ENCODE measurements around the gene GPC3.

GPC3 gene

DNA sequence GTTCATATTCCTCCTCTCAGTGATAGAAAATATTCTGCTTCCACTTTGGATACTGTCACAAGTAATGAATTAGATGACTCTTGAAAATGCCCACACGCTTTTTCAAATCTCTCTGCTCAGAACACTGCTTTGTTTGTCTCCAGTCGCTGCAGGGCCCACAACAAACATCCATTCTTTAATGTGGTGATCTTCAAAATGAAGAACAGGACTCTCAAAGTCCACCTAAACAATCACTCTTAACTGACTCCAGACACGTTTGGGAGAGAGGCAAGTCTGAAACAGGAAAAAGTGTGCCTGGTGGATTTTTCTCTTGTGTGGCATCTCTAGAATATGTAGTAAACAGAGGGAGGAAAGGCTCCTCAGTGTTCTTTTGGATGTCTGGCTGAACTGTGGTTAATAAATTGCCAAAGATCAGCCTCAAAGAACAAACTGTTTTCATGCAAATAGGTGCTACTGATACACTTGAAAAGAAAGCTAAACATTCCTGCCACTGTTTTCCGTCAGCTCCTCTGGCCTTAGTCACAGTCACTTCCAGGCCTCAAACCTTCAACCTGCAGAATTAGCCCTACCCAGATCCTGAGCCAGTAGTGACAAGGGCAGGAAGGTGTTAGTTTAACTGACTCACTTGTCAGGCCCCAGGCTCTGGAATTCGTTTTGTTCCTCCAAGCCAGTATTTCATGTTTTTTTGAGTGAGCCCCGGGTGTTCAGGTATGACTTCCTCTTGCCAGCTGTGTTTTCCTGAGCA lies 310.5 kb downstream of the GPC3 start:
- DNase-seq: no peak

DNA sequence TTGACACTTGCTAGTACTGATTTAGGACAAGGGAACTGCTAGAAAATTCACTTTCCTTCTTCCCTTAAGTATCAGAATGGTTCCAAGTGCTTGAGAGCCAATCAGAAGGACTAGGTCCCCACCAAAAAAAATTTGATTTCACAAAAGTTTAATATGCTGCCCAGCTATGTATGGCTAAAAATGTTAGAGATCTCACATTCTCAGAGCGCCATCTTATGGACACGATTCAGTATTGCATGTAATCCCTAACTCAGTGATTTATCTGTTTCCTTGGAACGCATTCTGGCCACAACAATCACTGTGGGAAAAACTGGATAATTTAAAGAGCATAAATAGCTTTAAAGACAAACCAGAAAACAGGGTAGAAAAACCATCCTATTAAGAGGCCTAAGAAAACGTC lies 315.0 kb downstream of the GPC3 start:
- no peak for DNase-seq

DNA sequence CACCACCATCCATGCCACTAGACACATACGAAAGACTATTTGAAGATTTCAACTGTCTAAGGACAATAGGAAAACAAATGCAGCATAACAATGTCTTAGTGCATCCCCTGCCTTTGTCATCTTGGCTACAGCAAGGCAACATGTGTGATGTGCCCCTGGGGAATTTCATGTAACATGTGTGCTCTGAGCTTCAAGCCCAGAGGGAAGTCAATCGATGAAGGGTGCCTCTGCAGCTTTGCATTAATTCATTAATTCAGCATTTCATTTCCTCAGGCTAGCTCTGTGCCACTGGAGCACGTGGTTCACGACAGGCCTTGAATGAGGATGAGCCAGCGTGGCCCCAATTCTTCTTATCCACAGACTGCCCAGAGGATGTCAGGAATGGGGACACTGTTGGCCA lies 316.2 kb downstream of the GPC3 start:
- no peak for DNase-seq

DNA sequence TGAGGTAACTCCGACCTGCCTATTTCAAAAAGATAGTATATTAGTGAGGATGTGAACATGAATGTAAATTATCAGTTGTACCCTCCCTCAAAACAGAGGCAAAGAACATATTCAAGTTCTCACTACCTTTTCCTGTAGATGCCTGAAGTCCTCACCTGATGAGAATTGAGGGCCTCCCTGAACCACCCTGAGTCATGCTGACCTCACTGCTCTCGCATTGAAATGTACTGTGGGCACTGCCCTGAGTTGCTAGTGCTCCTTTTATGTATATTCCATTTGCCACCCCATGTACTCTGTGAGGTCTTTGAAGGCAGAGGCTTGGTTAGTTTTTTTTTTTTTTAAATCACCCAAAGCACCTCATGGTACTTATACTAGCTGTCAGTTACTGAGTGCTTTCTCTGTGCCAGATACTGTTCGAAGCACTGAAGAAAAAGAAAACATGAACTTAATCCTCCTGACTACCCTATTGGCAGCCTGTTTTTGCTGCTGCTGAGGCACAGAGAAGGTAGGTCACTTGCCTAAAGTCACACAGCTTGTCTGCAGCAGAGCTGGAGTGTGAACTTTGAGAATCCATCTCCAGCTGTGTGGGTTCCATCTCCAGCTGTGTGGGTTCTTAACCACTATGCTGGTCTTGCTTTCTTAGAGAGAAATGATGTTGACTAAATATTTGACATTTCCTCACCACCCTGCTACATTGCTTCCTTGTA lies 317.0 kb downstream of the GPC3 start:
- DNase-seq: no peak

DNA sequence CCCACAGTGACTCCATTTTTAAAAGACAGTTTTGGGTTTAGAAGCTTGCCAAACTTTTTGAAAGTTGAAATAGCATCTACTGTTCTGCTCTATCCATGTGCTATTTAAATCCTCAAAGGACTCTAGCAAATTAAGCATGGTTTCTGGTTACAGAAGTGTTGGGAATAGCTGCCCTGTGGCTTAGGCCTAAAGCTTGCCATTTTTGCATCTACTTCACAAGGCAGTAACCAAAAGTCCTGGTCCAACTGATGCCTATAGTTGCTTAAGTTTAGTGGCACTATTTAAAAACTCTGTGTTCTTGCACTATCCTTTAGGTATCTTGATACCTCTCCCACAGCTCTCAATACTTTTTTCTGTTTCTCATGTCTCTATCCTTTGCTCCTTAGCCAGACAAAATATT lies 319.1 kb downstream of the GPC3 start:
- no peak for DNase-seq

DNA sequence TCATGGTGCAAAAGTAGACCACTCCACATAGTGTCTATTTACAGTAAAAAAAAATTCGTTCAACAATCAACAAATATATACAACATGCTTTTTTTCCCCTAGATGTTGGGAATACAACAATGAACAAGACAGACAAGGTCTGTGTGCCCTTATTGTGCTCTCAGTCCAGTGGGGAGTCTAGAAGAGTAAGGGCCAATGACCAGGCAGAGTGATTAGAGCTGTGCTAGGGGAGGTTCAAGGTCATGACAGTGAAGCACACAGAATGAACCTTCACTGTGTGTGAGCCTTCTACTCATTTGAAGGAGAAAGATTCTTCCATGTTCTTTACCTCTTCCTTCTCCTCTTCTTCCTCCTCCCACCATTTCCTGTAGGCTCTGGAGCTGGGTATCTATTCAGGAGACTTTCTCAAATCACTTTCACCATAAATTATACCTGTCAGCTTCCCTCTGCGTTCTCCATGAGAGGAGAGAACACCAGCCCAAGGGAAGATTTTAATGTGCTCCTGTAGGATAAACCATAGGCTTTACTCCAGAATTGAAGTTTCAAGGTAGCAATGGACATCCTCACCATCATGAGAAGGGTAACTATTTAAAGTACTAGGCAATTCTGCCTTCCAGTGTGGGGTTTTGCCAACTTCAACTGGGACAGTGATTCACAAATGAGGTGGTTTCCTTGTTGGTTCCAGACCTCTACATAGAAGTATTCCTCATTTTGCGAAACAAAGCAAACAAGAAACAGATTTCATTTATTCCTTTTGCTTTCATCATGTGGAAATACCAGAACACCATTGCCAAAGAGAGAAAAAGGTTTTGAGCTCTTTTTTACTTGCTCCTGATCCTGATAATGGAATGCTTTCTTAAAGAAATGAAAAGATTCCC lies 323.2 kb downstream of the GPC3 start:
- DNase-seq: no peak

DNA sequence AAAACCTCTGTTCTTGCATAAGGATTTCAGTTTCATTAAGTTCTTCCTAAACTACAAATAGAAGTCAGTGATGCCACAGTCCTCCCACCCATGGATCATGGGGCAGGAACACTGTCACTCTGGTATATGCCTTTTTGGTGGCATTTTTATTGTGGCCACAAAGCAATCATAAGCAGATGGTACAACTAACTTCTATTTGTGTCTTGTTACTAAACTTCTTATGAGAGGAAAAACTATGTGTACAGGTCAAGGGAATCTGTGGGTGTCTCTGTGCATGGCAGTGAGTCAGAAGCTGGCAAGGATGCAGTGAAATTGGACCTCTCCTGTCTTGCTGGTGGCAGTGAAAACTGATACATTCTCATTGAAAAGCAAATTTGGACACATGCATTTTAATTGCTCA lies 325.1 kb downstream of the GPC3 start:
- DNase-seq: no peak

DNA sequence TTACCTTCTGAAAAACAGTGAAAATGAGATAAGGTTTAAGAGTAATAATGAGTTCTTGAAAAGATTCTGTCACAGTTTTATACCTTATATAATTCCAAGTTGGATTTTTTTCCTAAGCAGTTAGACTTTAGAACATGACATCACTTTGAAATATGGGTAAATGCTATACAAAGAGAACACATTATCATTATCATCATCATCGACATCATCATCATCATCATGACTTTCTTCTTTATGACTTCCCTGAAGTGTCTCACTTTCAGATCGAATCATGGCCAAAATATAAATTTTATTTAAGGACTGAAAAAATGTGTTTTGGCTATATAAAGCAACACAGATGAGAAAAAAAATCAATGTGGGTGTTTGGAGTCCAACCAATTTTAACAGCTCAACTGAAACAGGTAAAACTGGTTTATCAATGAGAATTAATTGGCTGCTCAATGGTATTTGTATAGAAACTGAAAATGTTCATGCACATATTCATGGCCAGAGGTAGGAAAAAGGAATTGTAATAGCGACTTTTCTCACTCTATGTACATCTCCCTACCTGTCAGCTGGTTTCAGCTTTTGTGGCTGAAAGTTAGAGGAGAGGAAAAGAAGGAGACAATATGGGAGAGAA lies 327.0 kb downstream of the GPC3 start:
- no peak for DNase-seq

DNA sequence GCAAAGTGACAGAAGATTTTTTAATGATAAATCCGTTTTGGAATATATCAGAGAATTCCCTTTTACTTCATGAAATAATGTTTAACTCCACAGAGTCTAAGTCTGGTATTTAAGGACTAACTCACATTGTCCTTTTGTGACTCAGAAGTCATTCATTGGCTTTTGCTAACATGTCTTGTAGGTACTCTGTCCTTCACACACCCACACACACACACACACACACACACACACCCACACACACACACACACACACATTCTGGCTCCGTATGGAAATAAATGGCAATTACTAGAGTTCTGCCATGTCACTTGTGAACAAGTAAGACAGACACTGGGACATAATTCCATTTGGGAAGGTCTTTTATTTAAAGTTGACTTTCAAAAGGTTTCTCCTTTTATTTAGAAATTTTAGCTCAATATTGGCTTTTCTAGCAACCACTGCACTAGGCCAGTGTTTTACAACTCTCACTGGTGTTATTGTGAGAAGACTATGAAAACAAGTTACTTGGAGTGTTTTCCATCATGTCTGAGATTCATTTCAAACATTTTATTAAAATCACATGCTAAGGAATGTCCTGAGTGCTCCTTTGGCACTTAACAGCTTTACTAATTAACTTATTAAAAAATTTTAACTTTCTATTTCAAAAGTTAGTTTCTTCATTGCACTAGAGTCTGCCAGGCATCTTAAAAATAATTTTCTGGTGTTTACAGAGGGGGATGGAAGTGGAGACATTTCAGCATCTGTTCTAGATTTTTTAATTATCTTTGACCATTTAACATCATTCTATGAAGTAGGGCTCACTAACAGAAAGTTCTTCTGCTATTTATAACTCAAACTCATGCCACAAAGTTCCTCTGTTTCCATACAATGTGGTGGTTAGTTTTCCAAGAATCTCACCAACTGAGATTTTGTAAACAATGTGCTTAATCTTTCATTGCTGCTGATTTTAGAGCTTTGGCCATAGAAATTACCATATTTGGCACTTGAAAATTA lies 329.8 kb downstream of the GPC3 start:
- no peak for DNase-seq

DNA sequence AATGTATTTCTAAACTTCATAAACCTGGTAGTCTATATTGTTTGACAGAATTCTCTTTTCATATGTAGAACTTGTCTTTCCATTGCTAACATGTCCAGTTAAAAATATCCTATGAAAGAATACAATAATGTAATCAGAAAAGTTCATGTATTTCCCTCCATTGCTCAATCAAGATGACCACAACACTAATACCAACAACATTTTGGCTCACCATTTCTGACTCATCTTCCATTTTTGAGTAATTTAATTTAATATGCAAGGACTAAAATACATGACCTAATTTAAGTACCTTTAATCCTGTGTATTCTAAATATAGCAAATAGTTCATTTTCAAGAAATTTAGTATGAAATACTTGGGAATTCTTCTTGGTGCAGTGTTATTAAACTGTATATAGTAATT lies 330.6 kb downstream of the GPC3 start:
- no peak for DNase-seq

DNA sequence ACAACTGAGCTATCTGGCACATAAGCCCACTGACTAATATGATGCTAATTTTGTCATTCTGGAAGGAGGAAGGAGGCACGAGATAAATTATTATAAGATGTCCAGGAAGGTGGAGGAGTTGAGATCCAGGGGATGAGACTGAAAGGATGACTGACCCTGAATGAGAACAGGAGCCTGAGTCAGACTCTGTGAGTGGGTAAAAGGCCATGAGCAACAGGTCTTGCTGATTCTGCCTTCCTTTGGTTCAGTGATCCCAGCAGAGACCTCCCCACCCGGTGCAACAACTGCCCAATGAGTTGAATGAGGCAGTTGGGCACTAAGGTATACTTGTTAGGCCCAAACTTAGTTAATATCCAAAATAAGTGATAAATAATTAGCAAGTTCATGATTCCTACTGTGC lies 332.0 kb downstream of the GPC3 start:
- DNase-seq: no peak

DNA sequence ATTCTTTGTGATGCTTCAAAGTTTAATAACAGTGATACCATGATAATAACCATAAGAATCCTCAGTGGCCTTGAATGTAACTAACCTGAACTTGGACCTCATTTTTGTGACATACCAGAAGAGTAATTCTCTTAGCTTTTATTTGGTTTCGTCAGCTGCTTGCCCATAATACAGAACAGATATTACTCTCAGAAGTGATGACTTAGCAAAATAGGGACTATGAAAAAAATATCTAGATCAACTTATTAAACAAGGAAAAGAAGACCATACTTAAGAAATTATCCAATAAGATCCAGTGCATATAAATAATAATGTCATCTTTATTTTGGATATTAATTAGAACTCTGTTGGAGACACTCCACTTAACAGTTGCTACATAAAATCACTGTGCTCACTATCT lies 333.2 kb downstream of the GPC3 start:
- DNase-seq: no peak

DNA sequence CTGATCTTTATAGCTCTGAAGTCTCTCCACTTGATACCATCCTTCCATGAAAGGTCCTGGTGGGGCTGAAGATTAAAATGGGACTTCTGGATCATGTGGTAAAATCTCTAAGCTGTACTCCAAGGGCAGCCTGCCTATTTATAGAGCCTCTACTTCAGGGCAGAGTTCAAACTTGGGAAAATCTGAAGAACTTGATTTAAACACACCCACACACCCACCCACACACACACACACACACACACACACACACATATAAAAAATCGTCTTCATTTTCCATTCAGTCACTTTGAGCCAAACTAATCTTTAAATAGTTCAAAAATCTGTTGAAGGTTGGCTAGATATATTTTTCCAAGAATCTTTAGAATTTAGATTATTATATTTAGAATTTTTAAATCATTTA lies 335.2 kb downstream of the GPC3 start:
- DNase-seq: no peak

DNA sequence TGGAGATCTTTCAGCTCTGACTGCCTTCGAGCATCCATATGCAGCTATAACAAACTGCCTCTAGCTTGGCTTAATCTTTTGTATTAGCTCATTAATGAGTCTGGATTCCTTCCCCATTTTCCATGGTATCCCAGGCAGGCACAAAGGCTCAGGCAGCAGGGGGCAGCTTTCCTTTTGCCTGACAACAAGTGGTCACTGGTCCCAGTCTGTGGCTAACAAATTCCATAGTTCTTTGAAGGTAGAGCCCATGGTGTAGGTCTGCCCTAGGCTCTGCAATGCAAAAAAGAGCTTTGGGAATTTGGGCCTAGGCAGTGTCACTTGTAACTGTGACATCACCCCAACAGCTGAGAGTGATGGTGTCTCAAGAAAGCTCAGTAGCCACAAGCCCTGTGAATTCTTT lies 335.7 kb downstream of the GPC3 start:
- DNase-seq: no peak

DNA sequence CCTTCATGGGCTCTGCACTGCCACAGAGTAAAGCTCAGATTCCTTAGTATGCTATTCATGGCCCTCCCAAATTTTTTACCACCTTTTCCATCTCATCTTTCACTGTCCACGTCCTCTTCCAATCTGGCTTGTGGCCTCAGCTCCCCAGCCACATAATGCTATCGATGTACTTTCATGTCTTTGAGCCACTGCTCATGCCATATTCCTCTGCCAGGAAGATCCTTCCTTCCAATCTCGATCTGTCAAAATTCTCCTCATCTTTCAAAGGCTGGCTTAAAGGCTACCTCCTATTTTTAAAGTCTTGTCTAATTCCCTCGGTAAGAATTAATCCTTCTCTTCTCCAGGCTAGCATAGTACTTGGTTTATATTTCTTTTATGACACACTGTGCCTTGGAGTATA lies 336.8 kb downstream of the GPC3 start:
- no peak for DNase-seq

DNA sequence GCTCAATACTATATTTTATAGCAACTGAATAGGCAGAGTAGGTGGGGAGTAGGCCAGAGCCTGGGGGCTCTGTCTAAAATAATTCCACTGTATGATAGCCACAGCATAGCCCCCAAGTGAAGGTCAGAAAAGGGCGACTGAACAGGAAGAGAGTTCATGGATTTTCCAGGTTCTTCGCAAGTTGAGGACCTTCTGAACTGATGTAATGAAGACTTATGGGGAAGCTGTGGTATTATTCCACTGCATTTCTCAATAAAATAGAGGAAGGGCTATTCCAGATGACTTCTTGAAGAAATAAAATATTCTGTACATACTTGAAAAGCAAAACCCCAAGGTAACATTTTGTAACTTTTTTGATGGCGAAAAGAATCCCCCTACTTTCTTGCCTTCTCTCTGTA lies 338.7 kb downstream of the GPC3 start:
- DNase-seq: no peak

DNA sequence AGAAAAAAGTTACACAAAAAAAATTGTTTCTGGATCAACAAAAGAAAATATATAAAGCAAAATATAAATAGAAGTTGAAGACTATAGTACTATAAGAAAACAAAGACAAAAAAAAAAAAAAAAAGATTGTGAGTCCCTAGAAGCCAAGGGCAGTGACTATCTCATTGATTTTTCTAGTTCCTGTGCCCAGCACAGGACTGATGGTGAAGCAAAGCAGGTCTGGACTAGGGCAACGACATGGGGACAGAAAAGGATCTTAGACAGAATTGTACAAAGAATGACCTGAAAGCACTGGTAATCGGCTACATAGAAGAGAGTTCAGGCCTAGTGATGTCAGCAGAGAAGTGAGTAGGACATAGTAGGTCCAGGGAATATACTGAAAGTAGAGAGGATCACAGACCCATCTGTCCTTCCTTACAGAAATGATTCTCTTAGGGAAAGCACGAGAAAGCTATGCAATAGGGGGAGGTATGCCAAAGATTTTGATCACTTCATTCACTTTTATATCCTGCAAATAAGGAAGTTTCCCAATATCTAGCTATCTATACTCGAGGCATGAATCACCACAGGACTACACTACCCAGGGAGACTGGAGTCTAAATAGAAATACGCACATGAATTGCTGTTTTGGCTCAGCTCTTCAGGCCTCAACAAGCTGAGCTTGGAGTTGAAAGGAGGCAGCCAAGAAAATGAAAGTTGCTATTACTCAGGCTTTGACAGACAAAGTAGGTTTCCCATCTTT lies 339.2 kb downstream of the GPC3 start:
- no peak for DNase-seq

DNA sequence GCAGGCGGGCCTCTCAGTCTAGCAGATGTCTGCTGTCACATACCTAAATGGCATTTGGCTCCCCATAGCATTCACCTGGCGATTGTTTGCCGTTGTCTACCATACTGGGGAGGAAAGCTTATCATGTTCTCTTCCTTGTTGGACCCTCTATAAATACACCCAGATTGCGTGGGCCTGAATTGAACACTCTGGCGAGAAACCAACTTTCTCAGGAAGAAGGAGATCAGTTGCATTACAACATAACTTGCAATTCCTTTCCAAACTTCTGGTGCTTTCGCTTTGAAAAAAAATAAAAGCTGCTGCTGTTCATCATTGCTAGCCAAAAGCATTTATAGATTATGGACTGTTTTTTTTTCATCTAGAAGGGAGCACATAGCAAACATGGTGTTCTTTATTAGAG lies 340.1 kb downstream of the GPC3 start:
- no peak for DNase-seq

DNA sequence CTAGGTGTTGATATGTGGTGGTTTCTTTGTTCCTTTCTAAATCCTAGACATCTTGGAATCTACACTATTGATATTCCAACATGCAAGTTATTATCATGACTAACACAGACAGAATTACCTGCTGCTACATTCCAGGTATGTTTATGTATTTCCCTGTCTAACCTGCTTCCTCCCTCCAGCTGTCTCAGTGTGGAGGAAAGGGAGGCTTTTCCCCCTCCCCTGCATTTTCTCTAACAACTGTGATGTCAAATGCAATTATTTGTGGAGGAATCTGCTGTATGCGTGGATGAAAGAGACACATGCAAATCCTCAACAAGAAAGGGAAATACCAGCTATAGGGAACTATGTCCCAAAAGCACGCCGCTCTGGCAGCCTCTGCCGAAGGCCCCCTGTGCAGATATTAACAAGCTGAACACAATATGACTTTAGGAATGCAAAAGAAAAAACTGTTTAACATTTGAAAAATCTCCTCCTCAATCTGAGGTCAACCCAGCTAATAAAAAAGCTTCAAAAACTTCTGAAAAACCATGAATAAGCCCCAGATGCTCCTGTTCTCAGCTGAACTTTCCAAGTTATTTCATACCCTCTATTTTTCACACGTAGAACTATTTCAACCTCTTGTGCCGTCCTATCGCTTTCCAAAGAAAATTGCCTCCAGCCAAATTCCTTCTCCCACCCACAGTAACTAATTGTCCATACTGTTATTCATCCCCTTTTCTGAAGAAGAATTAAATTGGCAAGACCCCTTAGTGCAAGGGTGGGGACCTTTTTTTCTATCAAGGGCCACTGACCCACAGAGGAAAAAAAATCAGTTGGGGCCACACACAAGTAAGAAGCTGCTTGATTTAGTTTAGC lies 345.0 kb downstream of the GPC3 start:
- DNase-seq: no peak

DNA sequence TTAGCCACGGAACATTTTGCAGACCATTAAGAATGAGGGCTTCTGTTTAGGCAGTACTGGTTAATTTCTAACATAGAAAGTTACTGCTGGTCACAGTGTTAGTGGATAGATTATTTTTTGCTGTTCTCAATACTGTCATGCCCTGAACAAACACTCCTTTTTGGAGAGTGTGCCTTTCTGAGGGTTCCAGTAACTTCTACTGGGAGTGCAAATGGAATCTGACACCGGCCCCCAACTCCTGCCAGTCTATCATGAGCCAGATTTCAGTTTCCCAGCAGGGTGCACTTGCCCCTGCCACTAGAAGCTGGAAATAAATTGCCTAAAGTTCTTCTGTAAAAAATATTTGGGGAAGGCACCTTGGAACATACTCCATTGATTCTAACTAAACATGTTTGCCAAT lies 345.7 kb downstream of the GPC3 start:
- no peak for DNase-seq

All from activated CD4-positive, alpha-beta T cell treated with anti-CD3 and anti-CD28 coated beads, Interleukin-2, amount 50 U/mL, for 1 hour (primary cell).